ENCODE results near the gene PPM1E. TPM values are rescaled to one million over a fixed set of nuclear protein-coding genes. Genes with fewer than 3 reads are reported as not detected.
A peak's percentile ranks its signal among the peaks of the same experiment; 100 is the strongest.

PPM1E gene
- total RNA-seq, 2 experiments from 2014 or later, result not detected

DNA sequence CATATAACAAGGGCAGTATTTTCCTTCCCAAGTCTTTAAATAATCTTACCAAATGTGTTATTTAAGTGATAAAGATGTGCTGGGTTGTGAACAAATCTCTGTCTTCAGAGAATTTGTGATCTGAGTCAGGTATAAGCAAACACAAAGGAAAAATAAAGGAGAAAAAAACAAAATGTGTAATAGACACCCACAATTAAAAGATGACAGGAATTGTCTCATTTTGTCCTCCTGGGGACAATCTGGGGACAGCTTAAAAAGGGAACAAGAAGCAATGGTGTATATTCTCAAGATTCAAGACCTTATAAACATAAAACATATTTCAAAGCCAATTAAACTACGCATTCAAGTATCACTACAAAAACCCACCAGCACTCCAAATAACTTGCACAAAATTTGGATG is 243.8 kb downstream of the PPM1E start:
- Histone ChIP-seq H3K9me3 (ENCODE audit: control insufficient read depth in 1 of 2, insufficient read depth in 1 of 2, low read length in 2 of 2) (no peaks in the 10 kb centered on the region), H3K27me3 (ENCODE audit: control insufficient read depth in 1 of 2, insufficient read depth in 2 of 2, low read length in 2 of 2) (no peaks in the 10 kb centered on the region), H3K4me1 (ENCODE audit: insufficient read depth, low read length) (peaks cover 9% of the 10 kb centered on the region), H3K36me3 (ENCODE audit: insufficient read depth, low read length) (peaks cover 15% of the 10 kb centered on the region), H3K4me3 (ENCODE audit: low read length) (no peak overlapping the region), H3K27ac (ENCODE audit: low read depth in 1 of 2, low read length in 2 of 2) (no peak overlapping the region)
- Mint-ChIP-seq H3K36me3 (ENCODE audit: low read depth) (peaks cover 36% of the 10 kb centered on the region), H3K4me1 (ENCODE audit: low read depth) (peaks cover 7% of the 10 kb centered on the region), H3K4me3 (no peak overlapping the region), H3K27ac (peak overlapping the region; percentile 49), H3K9me3 (no peaks in the 10 kb centered on the region), H3K27me3 (no peaks in the 10 kb centered on the region)
- DNase-seq (no peak), ATAC-seq (ENCODE audit: poor library complexity) (no peak)
- intact Hi-C loops (cut with DNase I, micrococcal nuclease), result no loop called here
- CTCF ChIA-PET, result interaction anchor here (1.3 kb wide), 1 partner anchor 481 kb away, joined by 3 read pairs; no protein-coding TSS in a partner anchor
- TF ChIP-seq, protein P1, sequence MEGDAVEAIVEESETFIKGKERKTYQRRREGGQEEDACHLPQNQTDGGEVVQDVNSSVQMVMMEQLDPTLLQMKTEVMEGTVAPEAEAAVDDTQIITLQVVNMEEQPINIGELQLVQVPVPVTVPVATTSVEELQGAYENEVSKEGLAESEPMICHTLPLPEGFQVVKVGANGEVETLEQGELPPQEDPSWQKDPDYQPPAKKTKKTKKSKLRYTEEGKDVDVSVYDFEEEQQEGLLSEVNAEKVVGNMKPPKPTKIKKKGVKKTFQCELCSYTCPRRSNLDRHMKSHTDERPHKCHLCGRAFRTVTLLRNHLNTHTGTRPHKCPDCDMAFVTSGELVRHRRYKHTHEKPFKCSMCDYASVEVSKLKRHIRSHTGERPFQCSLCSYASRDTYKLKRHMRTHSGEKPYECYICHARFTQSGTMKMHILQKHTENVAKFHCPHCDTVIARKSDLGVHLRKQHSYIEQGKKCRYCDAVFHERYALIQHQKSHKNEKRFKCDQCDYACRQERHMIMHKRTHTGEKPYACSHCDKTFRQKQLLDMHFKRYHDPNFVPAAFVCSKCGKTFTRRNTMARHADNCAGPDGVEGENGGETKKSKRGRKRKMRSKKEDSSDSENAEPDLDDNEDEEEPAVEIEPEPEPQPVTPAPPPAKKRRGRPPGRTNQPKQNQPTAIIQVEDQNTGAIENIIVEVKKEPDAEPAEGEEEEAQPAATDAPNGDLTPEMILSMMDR (IDR thresholded peaks at IDR 0.05), result no peak
- POLR2A ChIA-PET, result interaction anchor here (0.6 kb wide), 1 partner anchor 9 kb away, joined by 3 read pairs; no protein-coding TSS in a partner anchor

DNA sequence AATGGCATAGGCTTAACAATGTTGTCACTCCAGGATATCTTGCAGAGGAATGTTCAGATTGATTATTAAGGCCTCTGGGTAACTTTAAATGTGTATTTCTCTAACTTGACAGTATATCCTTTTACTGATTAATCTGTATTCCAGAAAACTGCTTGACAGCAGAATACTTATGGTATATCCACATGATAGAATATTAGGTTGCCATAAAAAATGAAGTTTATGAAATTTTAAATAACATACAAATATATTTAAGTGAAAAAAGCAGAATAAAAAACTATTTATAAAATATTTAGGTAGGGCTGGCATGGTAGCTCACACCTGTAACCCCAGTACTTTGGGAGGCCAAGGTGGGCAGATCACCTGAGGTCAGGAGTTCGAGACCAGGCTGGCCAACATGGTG is 244.4 kb downstream of the PPM1E start:
- Histone ChIP-seq H3K36me3 (ENCODE audit: insufficient read depth, low read length) (peaks cover 15% of the 10 kb centered on the region), H3K4me3 (ENCODE audit: low read length) (no peak overlapping the region), H3K27me3 (ENCODE audit: control insufficient read depth in 1 of 2, insufficient read depth in 2 of 2, low read length in 2 of 2) (no peaks in the 10 kb centered on the region), H3K27ac (ENCODE audit: low read depth in 1 of 2, low read length in 2 of 2) (no peak overlapping the region), H3K4me1 (ENCODE audit: insufficient read depth, low read length) (peaks cover 9% of the 10 kb centered on the region), H3K9me3 (ENCODE audit: control insufficient read depth in 1 of 2, insufficient read depth in 1 of 2, low read length in 2 of 2) (no peaks in the 10 kb centered on the region)
- Mint-ChIP-seq H3K4me3 (no peak overlapping the region), H3K4me1 (ENCODE audit: low read depth) (peaks cover 12% of the 10 kb centered on the region), H3K36me3 (ENCODE audit: low read depth) (peaks cover 36% of the 10 kb centered on the region), H3K9me3 (no peaks in the 10 kb centered on the region), H3K27ac (no peak overlapping the region), H3K27me3 (no peaks in the 10 kb centered on the region)
- DNase-seq, result no peak
- TF ChIP-seq, protein P1 (IDR thresholded peaks at IDR 0.05), result no peak
- intact Hi-C loops (cut with DNase I, micrococcal nuclease), result loop anchor here in 1 of 2 experiments (5.0 to 10.0 kb wide), 2 partner anchors 107 to 685 kb away; partner anchors contain the start of gene TRIM37
- CTCF ChIA-PET, result no interaction called here
- POLR2A ChIA-PET, result interaction anchor here (0.6 kb wide), 1 partner anchor 10 kb away, joined by 3 read pairs; no protein-coding TSS in a partner anchor
- ATAC-seq (ENCODE audit: poor library complexity), result no peak

DNA sequence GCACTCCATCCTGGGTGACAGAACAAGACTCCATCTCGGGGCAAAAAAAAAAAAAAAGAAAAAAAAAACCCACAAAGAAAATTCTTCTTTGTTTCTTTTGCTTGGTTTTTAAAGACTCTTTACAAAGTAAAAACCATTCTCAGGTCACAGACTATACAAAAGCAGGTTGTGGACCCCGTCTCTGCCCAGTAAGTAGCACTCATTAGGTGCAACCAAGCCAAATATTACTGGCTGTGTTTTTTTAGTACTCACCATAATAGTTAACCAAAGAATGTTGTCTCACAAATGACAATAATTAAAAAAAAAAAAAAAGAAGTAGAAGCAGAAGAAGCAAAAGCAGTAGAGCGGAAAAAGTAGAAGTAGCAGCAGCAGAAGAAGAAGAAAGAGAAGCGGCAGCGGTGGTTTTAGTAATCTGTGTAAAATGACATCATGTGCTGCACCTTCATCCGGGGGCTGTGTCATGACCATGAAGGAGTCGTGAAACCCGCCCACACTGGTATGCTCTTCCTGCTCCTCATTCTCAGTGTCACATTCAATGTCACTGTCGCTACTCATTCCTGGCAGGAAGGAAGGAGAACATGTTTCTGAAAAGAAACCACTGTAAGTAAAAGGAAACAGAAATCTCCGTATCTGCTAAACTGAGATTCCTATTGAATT is 245.6 kb downstream of the PPM1E start:
- Mint-ChIP-seq H3K4me1 (ENCODE audit: low read depth) (peaks cover 12% of the 10 kb centered on the region), H3K27ac (peak overlapping the region; percentile 91), H3K36me3 (ENCODE audit: low read depth) (peaks cover 36% of the 10 kb centered on the region), H3K27me3 (no peaks in the 10 kb centered on the region), H3K4me3 (peak overlapping the region; percentile 77), H3K9me3 (no peaks in the 10 kb centered on the region)
- TF ChIP-seq, protein P1 (IDR thresholded peaks at IDR 0.05), result no peak
- intact Hi-C loops (cut with DNase I, micrococcal nuclease), result loop anchor here in 1 of 2 experiments (1.0 to 10.0 kb wide), 3 partner anchors 106 to 686 kb away; partner anchors contain the start of gene TRIM37
- CTCF ChIA-PET, result no interaction called here
- H3K27me3 ChIP-seq (ENCODE audit: control insufficient read depth in 1 of 2, insufficient read depth in 2 of 2, low read length in 2 of 2), result no peaks in the 10 kb centered on the region
- peak overlapping the region; percentile 54 to 57 for H3K27ac ChIP-seq (ENCODE audit: low read depth in 1 of 2, low read length in 2 of 2)
- peak overlapping the region; percentile 37 for H3K4me3 ChIP-seq (ENCODE audit: low read length)
- H3K9me3 ChIP-seq (ENCODE audit: control insufficient read depth in 1 of 2, insufficient read depth in 1 of 2, low read length in 2 of 2), result no peaks in the 10 kb centered on the region
- POLR2A ChIA-PET, result interaction anchor here (1.0 to 1.4 kb wide), 3 partner anchors 370 to 483 kb away, joined by 3 to 8 read pairs (median 6); no protein-coding TSS in a partner anchor
- H3K4me1 ChIP-seq (ENCODE audit: insufficient read depth, low read length), result peaks cover 9% of the 10 kb centered on the region
- ATAC-seq (ENCODE audit: poor library complexity) (peak; percentile 98), DNase-seq (peak; percentile 36 to 92 (median 60))
- H3K36me3 ChIP-seq (ENCODE audit: insufficient read depth, low read length), result peaks cover 15% of the 10 kb centered on the region

All from CD4-positive, alpha-beta T cell (primary cell).